NOMO-1 (cell line): ENCODE results near the gene PRPF18.

Experiments used
- DNase-seq, 2 experiments: peaks; one replicate each; lab custom pipeline; 2025; ENCODE audit not compliant: unreplicated experiment in 2 of 2; lab: John Stamatoyannopoulos, UW

The PRPF18 gene

GRCh38 chr10:13661256-13661655, 74.5 kb downstream of the PRPF18 start:
- DNase-seq, result no peak

GRCh38 chr10:13665516-13666262, 78.9 kb downstream of the PRPF18 start:
- no peak for DNase-seq

GRCh38 chr10:13668126-13668525, 81.4 kb downstream of the PRPF18 start:
- DNase-seq, result no peak

GRCh38 chr10:13669182-13669855, 82.6 kb downstream of the PRPF18 start:
- DNase-seq, result no peak

DNA sequence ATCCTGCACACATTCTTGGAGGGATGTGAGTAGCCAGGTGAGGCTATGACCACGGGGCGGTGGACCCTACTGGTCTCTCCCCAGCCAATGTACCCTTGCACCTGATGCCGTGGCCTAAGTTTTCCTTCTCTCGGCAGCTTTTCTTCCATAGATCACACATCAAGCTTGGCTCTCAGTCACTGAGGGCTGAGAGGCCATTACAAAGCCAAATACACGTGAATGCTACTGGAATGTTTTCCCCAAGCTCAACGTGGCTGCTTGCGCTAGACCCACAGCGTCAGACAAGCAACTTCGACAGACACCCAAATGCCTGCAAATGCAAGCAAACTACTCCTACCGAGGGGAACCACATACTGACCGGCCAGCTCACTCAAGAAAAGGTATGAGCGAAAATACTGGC, 83.1 kb downstream of the PRPF18 start:
- no peak for DNase-seq

GRCh38 chr10:13670311-13670710, 83.5 kb downstream of the PRPF18 start:
- DNase-seq, result no peak

GRCh38 chr10:13671904-13672303, 85.1 kb downstream of the PRPF18 start:
- no peak for DNase-seq

DNA sequence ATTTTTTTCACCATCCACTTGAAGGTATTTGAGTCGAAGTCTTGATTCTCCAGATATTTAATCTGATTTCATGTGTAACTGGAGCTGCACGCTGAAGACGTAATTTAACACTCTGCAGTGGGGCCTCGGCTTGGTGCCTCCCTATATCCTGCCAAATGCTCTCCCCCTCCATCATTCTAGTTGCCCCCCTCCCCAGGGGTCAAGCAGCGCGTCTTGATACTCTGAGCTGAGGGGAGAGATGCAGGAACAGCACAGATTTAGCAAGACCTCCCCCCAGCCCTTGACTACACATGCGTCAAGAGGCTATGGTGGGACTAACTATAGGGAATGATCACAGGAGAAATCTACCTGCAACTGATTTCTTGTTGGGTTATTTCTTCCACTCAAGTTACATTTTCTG, 85.8 kb downstream of the PRPF18 start:
- no peak for DNase-seq

- DNase-seq, result no peak
Measured at GRCh38 chr10:13673156-13673555, 86.4 kb downstream of the PRPF18 start.

DNA sequence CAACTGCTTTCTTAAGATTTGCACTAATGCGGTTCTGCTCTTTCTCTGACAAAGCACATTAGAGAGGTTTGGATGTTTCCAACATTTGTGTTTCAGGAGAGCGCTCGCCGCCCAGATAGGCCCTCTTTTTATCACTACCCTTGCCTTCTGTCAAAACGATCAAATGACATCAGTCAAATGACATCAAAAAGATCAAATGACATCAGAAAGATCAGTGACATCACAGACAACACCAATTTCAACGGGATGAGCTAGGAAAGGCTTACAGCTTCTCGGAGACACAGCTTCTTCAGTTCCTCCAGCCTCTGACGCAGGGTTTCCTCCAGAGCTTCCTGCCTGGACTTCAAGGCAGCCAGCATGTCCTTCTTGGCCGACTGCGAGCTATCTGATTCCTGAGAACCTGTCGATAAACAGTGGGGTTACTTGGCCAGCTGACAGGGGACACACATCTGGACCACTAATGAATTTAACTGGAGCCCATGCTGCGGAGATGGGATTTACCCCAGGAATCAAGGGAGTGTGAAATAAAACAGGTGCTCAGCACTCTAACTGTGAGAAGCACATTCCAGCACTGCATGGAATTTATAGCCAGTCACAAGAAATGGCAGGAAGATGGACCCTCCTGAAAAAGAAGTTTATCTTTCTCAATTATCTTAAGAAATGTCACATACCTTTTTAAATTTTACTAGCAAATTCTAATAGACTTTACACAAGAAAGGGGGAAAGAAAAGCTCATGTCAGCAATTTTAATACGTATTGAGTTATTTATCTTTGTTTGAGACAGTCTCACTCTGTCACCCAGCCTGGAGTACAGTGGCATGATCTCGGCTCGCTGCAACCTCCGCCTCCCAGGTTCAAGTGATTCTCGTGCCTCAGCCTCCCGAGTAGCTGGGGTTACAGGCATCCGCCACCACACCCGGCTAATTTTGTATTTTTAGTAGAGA, 88.2 kb downstream of the PRPF18 start:
- no peak for DNase-seq

GRCh38 chr10:13678101-13678843, 91.5 kb downstream of the PRPF18 start:
- no peak for DNase-seq
